Measurements from ENCODE around the gene GASK1A. TPM values are rescaled to one million over a fixed set of nuclear protein-coding genes. Genes with fewer than 3 reads are reported as not detected.

GASK1A gene
- total RNA-seq, 4 donors from 2014 or later, result 1.4 to 10.1 (median 2.4) TPM

DNA sequence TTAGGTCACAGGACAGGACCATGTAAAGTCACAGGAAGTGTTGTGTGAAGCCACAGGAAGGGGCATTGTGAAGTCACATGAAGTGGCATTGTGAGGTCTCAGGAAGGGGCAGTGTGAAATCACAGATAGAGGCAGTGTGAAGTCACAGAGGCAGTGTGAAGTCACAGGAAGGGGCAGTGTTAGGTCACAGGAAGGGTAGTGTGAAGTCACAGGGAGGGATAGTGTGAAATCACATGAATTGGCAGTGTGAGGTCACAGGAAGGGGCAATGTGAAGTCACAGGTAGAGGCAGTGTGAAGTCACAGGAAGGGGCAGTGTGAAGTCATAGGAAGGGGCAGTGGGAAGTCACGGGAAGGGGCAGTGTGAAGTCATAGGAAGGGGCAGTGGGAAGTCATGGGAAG is 37.9 kb downstream of the GASK1A start:
- TF ChIP-seq POLR2A (IDR thresholded peaks at IDR 0.05), result no peak
- TF ChIP-seq, protein P1, sequence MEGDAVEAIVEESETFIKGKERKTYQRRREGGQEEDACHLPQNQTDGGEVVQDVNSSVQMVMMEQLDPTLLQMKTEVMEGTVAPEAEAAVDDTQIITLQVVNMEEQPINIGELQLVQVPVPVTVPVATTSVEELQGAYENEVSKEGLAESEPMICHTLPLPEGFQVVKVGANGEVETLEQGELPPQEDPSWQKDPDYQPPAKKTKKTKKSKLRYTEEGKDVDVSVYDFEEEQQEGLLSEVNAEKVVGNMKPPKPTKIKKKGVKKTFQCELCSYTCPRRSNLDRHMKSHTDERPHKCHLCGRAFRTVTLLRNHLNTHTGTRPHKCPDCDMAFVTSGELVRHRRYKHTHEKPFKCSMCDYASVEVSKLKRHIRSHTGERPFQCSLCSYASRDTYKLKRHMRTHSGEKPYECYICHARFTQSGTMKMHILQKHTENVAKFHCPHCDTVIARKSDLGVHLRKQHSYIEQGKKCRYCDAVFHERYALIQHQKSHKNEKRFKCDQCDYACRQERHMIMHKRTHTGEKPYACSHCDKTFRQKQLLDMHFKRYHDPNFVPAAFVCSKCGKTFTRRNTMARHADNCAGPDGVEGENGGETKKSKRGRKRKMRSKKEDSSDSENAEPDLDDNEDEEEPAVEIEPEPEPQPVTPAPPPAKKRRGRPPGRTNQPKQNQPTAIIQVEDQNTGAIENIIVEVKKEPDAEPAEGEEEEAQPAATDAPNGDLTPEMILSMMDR (IDR thresholded peaks at IDR 0.05), result no peak
- Histone ChIP-seq H3K27ac (peak overlapping the region in 1 of 4 donors; percentile 28), H3K27me3 (no peaks in the 10 kb centered on the region), H3K4me1 (peaks cover 0 to 17% (median 4%) of the 10 kb centered on the region in 3 donors), H3K36me3 (no peaks in the 10 kb centered on the region), H3K9me3 (peaks cover 0 to 11% (median 0%) of the 10 kb centered on the region in 3 donors), H3K4me3 (no peak overlapping the region)
- DNase-seq, result no peak
- WGBS, 2 donors, result 67 to 87% methylated on average over 1 of the region's 1 CpG
- intact Hi-C loops (cut with DNase I), result no loop called here

GRCh38 chr3:43017593-43018195 is 38.6 kb downstream of the GASK1A start:
- DNase-seq, result no peak
- H3K4me3 ChIP-seq, result no peak overlapping the region
- TF ChIP-seq, protein P1 (IDR thresholded peaks at IDR 0.05), result no peak
- no peak for TF ChIP-seq POLR2A (IDR thresholded peaks at IDR 0.05)
- peaks cover 0 to 17% (median 4%) of the 10 kb centered on the region in 3 donors for H3K4me1 ChIP-seq
- H3K36me3 ChIP-seq, result no peaks in the 10 kb centered on the region
- 87 to 88% methylated on average over 9 of the region's 9 CpGs for WGBS, 2 donors
- no peaks in the 10 kb centered on the region for H3K27me3 ChIP-seq
- H3K9me3 ChIP-seq, result peaks cover 0 to 11% (median 0%) of the 10 kb centered on the region in 3 donors
- peak overlapping the region in 1 of 4 donors; percentile 28 for H3K27ac ChIP-seq
- intact Hi-C loops (cut with DNase I), result no loop called here

DNA sequence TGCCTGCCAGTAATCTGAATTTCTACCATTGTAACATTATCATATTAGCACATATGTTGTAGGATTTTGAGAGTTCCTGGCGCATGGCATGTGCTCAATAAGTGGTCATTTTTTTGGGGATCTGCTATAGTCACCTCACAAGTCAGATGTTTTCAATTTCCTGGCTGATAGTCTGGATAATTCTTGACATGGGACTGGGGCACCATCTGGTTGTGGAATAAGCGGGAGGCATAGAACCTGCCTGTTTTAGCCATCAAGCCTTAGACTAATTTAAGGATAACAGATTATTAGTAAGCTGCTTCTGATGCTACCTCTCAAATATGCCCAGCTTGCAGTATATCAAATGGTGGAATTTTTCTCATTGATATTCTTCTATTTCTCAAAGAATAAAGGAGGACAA is 39.1 kb downstream of the GASK1A start:
- Histone ChIP-seq H3K4me1 (peaks cover 0 to 17% (median 4%) of the 10 kb centered on the region in 3 donors), H3K4me3 (no peak overlapping the region), H3K27ac (no peak overlapping the region), H3K9me3 (peaks cover 0 to 11% (median 0%) of the 10 kb centered on the region in 3 donors), H3K27me3 (no peaks in the 10 kb centered on the region), H3K36me3 (no peaks in the 10 kb centered on the region)
- no peak for TF ChIP-seq POLR2A (IDR thresholded peaks at IDR 0.05)
- TF ChIP-seq, protein P1 (IDR thresholded peaks at IDR 0.05), result no peak
- intact Hi-C loops (cut with DNase I), result no loop called here
- no peak for DNase-seq
- WGBS, 2 donors, result 91 to 100% methylated on average over 2 of the region's 2 CpGs

DNA sequence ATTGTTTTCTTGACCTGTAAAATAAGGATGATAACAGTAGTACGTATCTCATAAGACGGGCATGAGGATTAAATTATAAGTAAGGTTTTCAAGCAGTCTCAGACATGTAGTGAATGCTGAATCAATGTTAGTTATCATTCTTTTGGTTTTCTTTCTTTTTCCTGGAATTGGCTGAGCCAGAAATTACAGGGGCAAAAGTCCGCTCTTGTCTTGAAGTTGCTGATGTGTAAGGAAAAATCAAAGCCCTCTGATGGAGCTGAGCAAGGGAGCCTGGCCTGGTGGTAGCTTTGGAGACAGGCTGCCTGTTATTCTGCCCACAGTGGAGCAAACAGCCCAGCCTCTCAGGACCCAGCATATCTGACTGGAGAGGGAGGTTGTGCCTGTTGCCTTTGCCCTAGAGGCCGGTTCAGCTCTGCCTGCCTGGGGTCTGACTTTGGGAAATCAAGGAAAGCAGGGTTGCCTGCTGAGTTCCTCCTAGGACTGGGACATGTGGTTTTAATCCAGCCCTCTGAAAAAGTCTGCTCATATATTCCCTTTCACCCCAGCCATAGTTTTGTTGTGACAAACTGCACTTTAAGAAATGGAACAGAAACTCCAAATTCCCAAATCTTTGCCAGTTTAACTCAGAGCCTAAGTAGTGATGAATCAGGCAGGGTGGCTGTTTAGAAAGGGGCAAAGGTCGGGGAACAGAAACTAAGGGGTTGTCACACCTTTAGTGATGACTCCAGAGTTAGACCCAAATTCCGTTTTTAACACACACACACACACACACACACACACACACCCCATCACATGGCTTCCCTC is 40.1 kb downstream of the GASK1A start:
- TF ChIP-seq, protein P1 (IDR thresholded peaks at IDR 0.05), result no peak
- no peak for TF ChIP-seq POLR2A (IDR thresholded peaks at IDR 0.05)

DNA sequence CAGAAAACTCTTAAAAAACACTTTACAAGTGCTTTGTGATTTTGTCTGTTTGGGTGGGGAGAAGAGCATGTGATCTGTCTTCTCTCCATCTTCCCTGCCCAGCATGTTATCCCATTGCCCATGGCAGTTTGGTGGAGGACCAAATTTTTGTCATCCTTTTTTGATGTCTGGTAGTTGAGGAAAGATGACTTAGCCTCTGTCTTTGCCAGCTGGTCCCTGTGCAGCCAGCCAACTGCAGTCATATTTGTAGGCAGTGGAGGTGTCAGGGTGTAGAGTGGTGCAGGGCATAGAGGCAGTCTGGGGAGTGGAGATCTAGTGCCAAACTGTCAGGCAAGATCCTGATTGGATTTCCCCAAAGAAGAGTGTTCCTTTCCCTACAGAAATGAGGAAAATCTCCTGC is 40.7 kb downstream of the GASK1A start:
- no peak for DNase-seq
- no peak for TF ChIP-seq POLR2A (IDR thresholded peaks at IDR 0.05)
- TF ChIP-seq, protein P1 (IDR thresholded peaks at IDR 0.05), result no peak
- peaks cover 0 to 17% (median 4%) of the 10 kb centered on the region in 3 donors for H3K4me1 ChIP-seq
- no peaks in the 10 kb centered on the region for H3K9me3 ChIP-seq
- H3K4me3 ChIP-seq, result no peak overlapping the region
- intact Hi-C loops (cut with DNase I), result no loop called here
- no peaks in the 10 kb centered on the region for H3K36me3 ChIP-seq
- H3K27ac ChIP-seq, result no peak overlapping the region
- no peaks in the 10 kb centered on the region for H3K27me3 ChIP-seq

More for the DNA sequence above, 40.1 kb downstream of the GASK1A start:
- Histone ChIP-seq H3K4me3 (no peak overlapping the region), H3K27ac (peak overlapping the region in 2 of 4 donors; percentile 21 to 59), H3K27me3 (no peaks in the 10 kb centered on the region), H3K36me3 (no peaks in the 10 kb centered on the region), H3K4me1 (peaks cover 0 to 17% (median 4%) of the 10 kb centered on the region in 3 donors), H3K9me3 (peaks cover 0 to 3% (median 0%) of the 10 kb centered on the region in 3 donors)
- intact Hi-C loops (cut with DNase I), result no loop called here
- no peak for DNase-seq
- WGBS, 2 donors, result 67 to 80% methylated on average over 5 to 6 of the region's 6 CpGs

All from esophagus squamous epithelium (tissue), 5 donors.